ENCODE measurements around the gene ZBED4.

ZBED4 gene

DNA sequence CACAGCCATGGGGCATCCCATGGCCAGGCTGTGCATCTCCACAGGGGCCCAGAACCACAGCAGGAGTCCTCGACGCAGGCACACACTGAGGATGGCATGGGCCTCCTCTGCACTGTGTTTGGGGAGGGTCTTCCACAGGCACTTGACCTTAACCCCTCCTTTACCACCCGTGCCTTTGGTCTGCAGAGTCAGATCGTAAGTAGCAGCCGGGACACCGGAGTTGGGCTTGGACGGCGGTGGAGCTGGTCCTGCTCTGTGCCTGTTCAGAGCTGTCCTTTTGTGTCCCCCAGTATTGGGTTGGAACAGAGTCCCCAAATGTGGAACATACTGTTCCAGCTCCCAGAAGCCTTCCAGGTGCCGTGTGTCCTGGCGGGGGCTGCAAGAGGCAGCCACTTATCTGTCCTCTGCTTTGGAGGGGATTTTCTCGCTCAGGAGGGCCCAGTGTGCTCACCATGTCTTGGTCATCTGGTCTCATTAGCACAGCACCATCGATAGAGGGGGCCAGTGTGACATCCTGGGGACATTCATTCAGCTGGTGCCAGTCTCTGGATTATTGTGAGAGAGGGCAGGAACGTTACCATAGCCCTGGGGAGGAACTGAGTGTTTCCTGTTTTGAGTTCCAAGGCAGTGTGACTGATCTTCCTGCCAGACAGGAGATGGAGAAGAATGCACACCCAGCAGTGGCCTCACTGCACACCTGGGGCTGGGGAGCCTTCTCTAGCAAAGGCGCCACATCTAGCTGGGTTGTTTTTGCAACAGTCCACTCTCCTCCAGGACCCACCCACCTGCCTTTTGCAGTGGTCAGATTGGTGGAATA is 77.2 kb downstream of the ZBED4 start:
- Histone ChIP-seq H3K4me1 (peaks cover 52 to 88% (median 86%) of the 10 kb centered on the region in 10 experiments), H3K4me2 (peak overlapping the region; percentile 89 to 100 (median 96)), H3K36me3 (peaks cover 0 to 9% (median 0%) of the 10 kb centered on the region in 11 experiments; a peak in 2 of 22 replicates), H3K9ac (peak overlapping the region in 10 of 11 experiments; percentile 23 to 77 (median 56); a peak in 17 of 22 replicates), H3K4me3 (peak overlapping the region in 6 of 10 experiments; percentile 16 to 44 (median 29); a peak in 8 of 20 replicates), H3K27me3 (no peaks in the 10 kb centered on the region), H3K27ac (peak overlapping the region in 10 of 11 experiments; percentile 44 to 88 (median 71); a peak in 20 of 22 replicates), H3K9me3 (replicated peaks in 1 of 11) (no peaks in the 10 kb centered on the region), H4K20me1 (peaks cover 0 to 44% (median 0%) of the 10 kb centered on the region in 11 experiments; a peak in 6 of 22 replicates)
- peak in 3 of 11 experiments; percentile 12 to 64 (median 38); a peak in 4 of 22 replicates for TF ChIP-seq Cebpa-rat (IDR thresholded peaks at IDR 0.05)

DNA sequence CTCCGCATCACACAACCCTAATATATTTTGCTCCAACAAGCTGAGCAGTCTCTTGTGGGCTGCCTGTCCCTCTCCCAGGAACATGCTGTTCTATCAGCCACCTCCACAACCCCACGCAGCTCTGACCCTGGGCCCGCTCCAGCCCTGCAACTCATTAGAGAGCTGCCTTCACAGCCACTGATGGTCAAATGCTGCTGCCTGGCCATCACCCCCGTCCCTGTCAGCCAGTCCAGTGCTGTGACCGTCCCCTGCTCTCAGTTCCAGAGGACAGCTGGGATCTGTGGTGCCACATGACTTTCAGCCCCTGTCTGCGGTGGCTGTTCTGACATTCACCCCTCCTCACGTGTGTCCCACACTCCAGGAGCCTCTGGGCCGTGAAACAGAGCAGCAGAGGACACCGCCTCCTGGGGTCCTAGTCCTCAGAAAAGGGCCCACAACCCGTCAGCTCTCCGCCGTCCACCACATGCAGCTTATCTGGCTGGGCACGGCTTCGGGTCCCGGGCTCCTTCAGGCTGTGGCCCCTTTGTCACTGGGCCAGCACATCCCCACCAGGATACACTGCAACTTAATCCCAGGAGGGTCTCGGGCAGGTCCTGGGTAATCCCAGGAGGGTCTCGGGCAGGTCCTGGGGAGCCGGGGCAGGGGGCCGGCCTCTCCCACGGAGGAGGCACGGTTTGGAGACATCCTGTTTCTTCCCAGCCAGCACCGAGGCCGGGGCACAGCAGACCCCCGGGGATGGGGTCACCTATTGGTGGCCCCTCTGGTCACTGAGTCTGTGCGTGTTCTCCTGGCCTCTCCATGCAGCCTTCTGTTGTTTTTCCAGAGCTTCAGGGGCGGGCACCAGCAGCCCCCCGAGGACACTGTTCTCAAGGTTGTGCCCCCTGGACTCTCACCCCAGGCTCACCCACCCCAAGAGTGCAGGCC is 79.9 kb downstream of the ZBED4 start:
- Histone ChIP-seq H3K36me3 (no peaks in the 10 kb centered on the region), H3K4me2 (peak overlapping the region; percentile 89 to 100 (median 96)), H3K9ac (peak overlapping the region; percentile 67 to 100 (median 80)), H3K4me3 (peak overlapping the region; percentile 53 to 76 (median 63); a peak in 19 of 20 replicates), H3K27me3 (no peaks in the 10 kb centered on the region), H3K4me1 (peaks cover 70 to 91% (median 86%) of the 10 kb centered on the region in 10 experiments), H4K20me1 (peaks cover 0 to 23% (median 0%) of the 10 kb centered on the region in 11 experiments; a peak in 5 of 22 replicates), H3K27ac (peak overlapping the region; percentile 70 to 99 (median 88)), H3K9me3 (replicated peaks in 1 of 11) (no peaks in the 10 kb centered on the region)
- TF ChIP-seq Cebpa-rat (IDR thresholded peaks at IDR 0.05), result no peak

DNA sequence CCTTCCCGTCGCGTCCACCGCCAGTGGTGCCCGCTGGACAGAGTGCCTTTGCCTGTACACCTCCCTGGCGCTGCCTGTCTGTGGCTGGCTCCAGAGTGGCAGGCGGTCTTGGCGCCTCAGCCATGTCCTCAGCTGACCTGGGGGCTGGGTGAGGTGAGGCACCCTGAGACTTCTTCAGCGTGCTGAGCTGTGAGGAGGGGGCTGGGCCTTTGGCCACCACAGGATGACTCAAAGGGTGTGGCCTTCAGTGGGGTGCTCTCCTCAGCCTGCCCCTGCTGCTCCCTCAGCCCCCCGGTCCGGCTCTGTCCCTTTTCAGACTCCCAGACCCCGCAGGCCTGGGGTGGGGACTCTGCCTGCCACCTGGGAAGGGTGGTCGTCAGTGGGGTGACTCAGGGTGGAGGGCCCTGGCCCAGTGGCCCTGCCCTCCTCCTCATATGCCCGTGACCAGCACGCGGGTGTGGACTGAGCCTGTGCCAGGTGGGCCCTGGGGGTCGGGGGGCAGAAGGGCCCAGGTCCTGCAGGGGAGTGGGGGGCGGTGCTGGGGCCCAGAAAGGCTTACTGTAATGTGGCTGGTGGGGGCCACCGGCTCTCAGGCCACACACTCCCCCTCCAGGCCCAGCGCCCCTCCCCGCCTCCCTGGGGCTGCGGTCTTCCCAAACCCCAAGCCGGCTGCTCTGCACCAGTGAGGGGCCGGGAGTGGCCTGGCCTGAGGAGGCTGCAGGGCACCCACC is 80.7 kb downstream of the ZBED4 start:
- Histone ChIP-seq H3K4me1 (peaks cover 76 to 91% (median 87%) of the 10 kb centered on the region in 10 experiments), H3K4me3 (peak overlapping the region; percentile 53 to 76 (median 63)), H3K27ac (peak overlapping the region; percentile 70 to 99 (median 88)), H3K36me3 (no peaks in the 10 kb centered on the region), H4K20me1 (peaks cover 0 to 18% (median 0%) of the 10 kb centered on the region in 11 experiments; a peak in 5 of 22 replicates), H3K9me3 (replicated peaks in 1 of 11) (no peaks in the 10 kb centered on the region), H3K9ac (peak overlapping the region; percentile 67 to 100 (median 80)), H3K27me3 (no peaks in the 10 kb centered on the region), H3K4me2 (peak overlapping the region; percentile 89 to 100 (median 96))
- no peak for TF ChIP-seq Cebpa-rat (IDR thresholded peaks at IDR 0.05)

DNA sequence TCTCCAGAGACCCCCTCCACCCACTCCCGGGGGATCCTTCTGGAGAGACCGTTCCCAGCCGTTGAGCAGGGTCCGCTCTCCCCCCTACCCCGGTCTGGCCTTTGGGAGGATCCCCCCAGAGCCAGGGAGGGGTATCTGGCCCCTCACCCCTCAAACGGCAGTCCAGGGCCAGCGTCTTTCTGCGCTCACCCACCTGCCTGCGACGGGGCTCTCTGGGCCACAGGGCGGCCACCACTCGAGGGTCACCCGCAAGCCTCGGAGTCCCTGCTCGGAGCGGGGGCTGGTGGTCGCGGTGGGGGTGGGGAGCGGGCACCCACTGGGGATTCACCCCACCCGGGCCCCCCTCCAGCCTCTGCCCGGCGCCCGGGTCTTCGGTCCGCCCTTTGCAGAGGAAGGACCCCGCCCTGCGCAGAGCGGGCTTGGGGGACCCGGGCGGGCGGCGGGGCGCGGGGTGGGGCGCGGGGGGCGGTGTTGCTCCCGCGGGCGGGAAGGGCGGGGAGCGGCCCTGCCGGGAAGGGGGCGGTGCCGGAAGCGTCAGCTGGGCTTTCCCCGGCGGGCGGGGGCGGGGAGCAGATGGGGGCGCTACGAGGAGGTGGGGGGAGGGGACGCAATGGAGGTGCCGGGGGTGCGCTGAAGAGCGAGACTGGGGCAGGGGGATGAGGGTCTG is 81.4 kb downstream of the ZBED4 start:
- H3K4me2 ChIP-seq, result peak overlapping the region; percentile 89 to 100 (median 96)
- peak overlapping the region; percentile 67 to 100 (median 80) for H3K9ac ChIP-seq
- peaks cover 71 to 91% (median 84%) of the 10 kb centered on the region in 10 experiments for H3K4me1 ChIP-seq
- H4K20me1 ChIP-seq, result peaks cover 0 to 13% (median 0%) of the 10 kb centered on the region in 11 experiments; a peak in 4 of 22 replicates
- peak overlapping the region; percentile 70 to 99 (median 88) for H3K27ac ChIP-seq
- no peaks in the 10 kb centered on the region for H3K27me3 ChIP-seq
- H3K4me3 ChIP-seq, result peak overlapping the region; percentile 53 to 76 (median 63)
- peaks cover 0 to 6% (median under 1%) of the 10 kb centered on the region in 11 experiments; a peak in 5 of 22 replicates for H3K9me3 ChIP-seq (replicated peaks in 1 of 11)
- TF ChIP-seq Cebpa-rat (IDR thresholded peaks at IDR 0.05), result no peak
- H3K36me3 ChIP-seq, result no peaks in the 10 kb centered on the region

GRCh38 chr22:49935561-49935960 is 81.9 kb downstream of the ZBED4 start:
- H3K9ac ChIP-seq, result no peak overlapping the region
- peaks cover 0 to 7% (median 0%) of the 10 kb centered on the region in 11 experiments; a peak in 4 of 22 replicates for H4K20me1 ChIP-seq
- peaks cover 0 to 11% (median 6%) of the 10 kb centered on the region in 11 experiments; a peak in 17 of 22 replicates for H3K9me3 ChIP-seq (replicated peaks in 1 of 11)
- no peak overlapping the region for H3K4me2 ChIP-seq
- H3K4me3 ChIP-seq, result no peak overlapping the region; a peak in 1 of 20 replicates
- no peaks in the 10 kb centered on the region for H3K27me3 ChIP-seq
- no peak for TF ChIP-seq Cebpa-rat (IDR thresholded peaks at IDR 0.05)
- no peaks in the 10 kb centered on the region for H3K36me3 ChIP-seq
- no peak overlapping the region for H3K27ac ChIP-seq
- peaks cover 66 to 85% (median 79%) of the 10 kb centered on the region in 10 experiments for H3K4me1 ChIP-seq

DNA sequence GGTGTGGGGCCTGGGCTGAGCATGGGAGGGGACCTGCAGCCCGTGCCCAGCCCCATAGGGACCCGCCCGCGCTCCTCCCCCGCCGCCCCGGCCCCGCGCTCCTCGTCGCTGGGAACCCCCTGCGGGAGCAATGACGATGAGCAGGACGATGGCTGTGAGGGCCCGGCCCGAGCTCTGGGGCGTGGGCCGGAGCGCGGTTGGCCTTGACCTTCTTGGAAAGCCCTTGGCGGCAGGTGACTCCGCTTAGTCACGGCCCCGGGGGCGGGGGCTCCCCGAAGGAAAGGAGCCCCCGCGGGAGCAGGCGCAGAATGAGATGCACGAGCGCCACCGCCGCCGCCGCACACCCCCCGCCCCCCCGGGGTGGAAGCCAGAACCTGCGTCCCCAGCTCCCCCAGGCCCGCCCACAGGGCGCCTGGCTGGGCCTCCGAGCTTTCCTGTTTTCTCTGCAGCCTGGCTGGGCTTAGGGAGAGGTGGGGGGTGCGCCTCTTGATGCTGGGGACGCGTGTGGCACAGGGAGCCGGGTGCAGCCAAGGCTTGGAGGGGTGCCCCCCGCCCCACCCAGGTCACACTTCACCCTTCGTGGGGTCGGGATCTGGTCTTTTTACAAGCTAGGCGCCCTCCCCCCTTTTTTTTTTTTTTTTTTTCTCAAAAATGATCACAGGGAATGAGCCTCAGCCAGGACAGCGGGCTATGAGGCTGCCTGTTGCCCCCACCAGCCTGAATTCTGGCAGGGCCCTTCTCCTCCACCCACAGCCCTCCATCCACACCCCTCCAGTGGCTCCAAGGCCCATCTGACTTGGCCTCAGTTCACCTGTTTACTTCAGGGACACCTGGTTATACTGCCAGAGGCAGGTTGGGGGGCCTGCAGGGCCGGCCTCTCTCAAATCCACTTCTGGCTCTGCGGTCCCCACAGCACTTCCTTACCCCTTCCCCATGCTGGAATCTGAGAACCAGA is 82.7 kb downstream of the ZBED4 start:
- Histone ChIP-seq H3K4me1 (peaks cover 60 to 78% (median 72%) of the 10 kb centered on the region in 10 experiments), H3K4me3 (peak overlapping the region in 9 of 10 experiments; percentile 42 to 65 (median 54); a peak in 18 of 20 replicates), H3K27me3 (no peaks in the 10 kb centered on the region), H3K9ac (peak overlapping the region; percentile 40 to 74 (median 66); a peak in 20 of 22 replicates), H3K4me2 (peak overlapping the region; percentile 90 to 98 (median 96)), H3K27ac (peak overlapping the region; percentile 43 to 79 (median 70); a peak in 21 of 22 replicates), H4K20me1 (peaks cover 0 to 2% (median 0%) of the 10 kb centered on the region in 11 experiments; a peak in 2 of 22 replicates), H3K36me3 (no peaks in the 10 kb centered on the region; a peak in 1 of 22 replicates), H3K9me3 (replicated peaks in 1 of 11) (peaks cover 7 to 19% (median 13%) of the 10 kb centered on the region in 11 experiments; a peak in 18 of 22 replicates)
- no peak for TF ChIP-seq Cebpa-rat (IDR thresholded peaks at IDR 0.05)

All from BLaER1 treated with 17β-estradiol and CSF1 and Interleukin-3, amounts not matched to agents 10 nM and 100 nM (cell line).